Keratinocyte (primary cell): Measurements from ENCODE around the gene NPPC. TPM values are rescaled to one million over a fixed set of nuclear protein-coding genes. Genes with fewer than 3 reads are reported as not detected.
"Not testable (repeated sequence)": the region's sequence is repeated elsewhere in the genome, so short reads cannot be mapped to it uniquely, and the experiment has no call there.

Experiments used
- DNase-seq: peaks from one replicate; pipeline ENCODE4 v3.0.0-alpha.2; 2011; ENCODE audit warnings: low read depth, missing footprints, low spot score
- FAIRE-seq: peaks from 2 replicates; lab custom pipeline; 2011; peaks lifted over from hg19 to GRCh38; lab: Jason Lieb, UNC
- H2AFZ ChIP-seq: 2 replicates; pipeline ENCODE4 v1.6.0; 2012; ENCODE audit warnings: low read length, control low read depth, inconsistent platforms; ENCODE audit not compliant: control insufficient read depth
- H3K27ac ChIP-seq: 2 replicates; pipeline ENCODE4 v1.5.1; 2011; ENCODE audit warnings: low read length; ENCODE audit not compliant: control insufficient read depth, insufficient read depth
- H3K27me3 ChIP-seq: 3 replicates; pipeline ENCODE4 v1.6.0; 2011; ENCODE audit warnings: low read length; ENCODE audit not compliant: control insufficient read depth, insufficient read depth; ENCODE audit errors: extremely low read depth
- H3K36me3 ChIP-seq, 2 experiments: 2 replicates in 1 of 2; 3 replicates in 1 of 2; pipeline ENCODE4 v1.5.1; 2011; ENCODE audit warnings: low read length in 2 of 2, mild to moderate bottlenecking in 1 of 2; ENCODE audit not compliant: control insufficient read depth in 2 of 2, insufficient read depth in 2 of 2; ENCODE audit errors: extremely low read depth in 1 of 2
- H3K4me1 ChIP-seq: 3 replicates; pipeline ENCODE4 v1.5.1; 2011; ENCODE audit warnings: low read length; ENCODE audit not compliant: control insufficient read depth, insufficient read depth; ENCODE audit errors: extremely low read depth
- H3K4me2 ChIP-seq: 3 replicates; pipeline ENCODE4 v1.6.0; 2011; ENCODE audit warnings: low read depth, low read length; ENCODE audit not compliant: control insufficient read depth, insufficient read depth; ENCODE audit errors: extremely low read depth
- H3K4me3 ChIP-seq, 3 experiments: fragments of 200-600 bp in 1 of 3; sonication (generic) in 1 of 3; 2 replicates in 2 of 3; 3 replicates in 1 of 3; pipeline ENCODE4 v1.5.1; 2011 to 2016; ENCODE audit warnings: low read length in 3 of 3, mild to moderate bottlenecking in 3 of 3, control low read depth in 2 of 3, inconsistent platforms in 1 of 3, low read depth in 1 of 3, mixed read lengths in 1 of 3, mixed run types in 1 of 3, moderate library complexity in 1 of 3; ENCODE audit not compliant: control insufficient read depth in 2 of 3, insufficient read depth in 2 of 3; ENCODE audit errors: extremely low read depth in 1 of 3
- H3K79me2 ChIP-seq: 2 replicates; pipeline ENCODE4 v1.6.0; 2012; ENCODE audit warnings: low read length; ENCODE audit not compliant: control insufficient read depth, insufficient read depth
- H3K9ac ChIP-seq: 3 replicates; pipeline ENCODE4 v1.6.0; 2011; ENCODE audit warnings: low read length; ENCODE audit not compliant: control insufficient read depth, insufficient read depth; ENCODE audit errors: extremely low read depth
- H3K9me1 ChIP-seq: 3 replicates; pipeline ENCODE4 v1.6.0; 2011; ENCODE audit warnings: low read length; ENCODE audit not compliant: control insufficient read depth, insufficient read depth; ENCODE audit errors: extremely low read depth
- H3K9me3 ChIP-seq: 2 replicates; pipeline ENCODE4 v1.5.1; 2012; ENCODE audit warnings: low read depth, low read length; ENCODE audit not compliant: control insufficient read depth
- H4K20me1 ChIP-seq: 3 replicates; pipeline ENCODE4 v1.6.0; 2011; ENCODE audit warnings: low read length; ENCODE audit not compliant: control insufficient read depth, insufficient read depth; ENCODE audit errors: extremely low read depth
- EZH2 ChIP-seq: IDR thresholded peaks from one replicate; pipeline ENCODE4 v1.6.1; 2012; ENCODE audit warnings: inconsistent platforms, mild to moderate bottlenecking, low read length, moderate library complexity
- dilution Hi-C: fragments of 300-500 bp; cut with MboI; formaldehyde crosslinking; loops from one replicate; pipeline ENCODE4 v1.7.0; 2020; ENCODE audit warnings: low sequenced_read_pairs; ENCODE audit not compliant: extremely low pct_ligation_motif_present
- polyA plus RNA-seq, 5 experiments: library from polyadenylated mRNA; depleted of rRNA in 3 of 5; stranded (reverse) in 3 of 5; stranded (forward) in 1 of 5; unstranded in 1 of 5; fragments of >200 nt; gene quantifications; 1 replicate in 1 of 5; 2 replicates in 3 of 5; 3 replicates in 1 of 5; pipeline versions ENCODE4 v1.2.1 to v1.2.3, GENCODE V29; 2011 to 2012; ENCODE audit warnings: missing spikeins in 2 of 5, low read depth in 1 of 5, low replicate concordance in 1 of 5
- TF ChIP-seq, protein P1 (sequence below), 3 experiments: IDR thresholded peaks in 1 of 3; conservative IDR thresholded peaks in 1 of 3; optimal IDR thresholded peaks in 1 of 3; 2 replicates in 2 of 3; 3 replicates in 1 of 3; pipeline versions ENCODE3 to v1.5.1; 2011; ENCODE audit warnings: low read length in 3 of 3, mild to moderate bottlenecking in 3 of 3, moderate library complexity in 2 of 3, control low read depth in 1 of 3, inconsistent platforms in 1 of 3; ENCODE audit not compliant: insufficient read depth in 2 of 3; ENCODE audit errors: extremely low read depth in 1 of 3

NPPC gene
- polyA plus RNA-seq, 1 donor (not counting 4 experiments of a cell fraction or from before 2014, with no cell fraction given) = not detected

DNA sequence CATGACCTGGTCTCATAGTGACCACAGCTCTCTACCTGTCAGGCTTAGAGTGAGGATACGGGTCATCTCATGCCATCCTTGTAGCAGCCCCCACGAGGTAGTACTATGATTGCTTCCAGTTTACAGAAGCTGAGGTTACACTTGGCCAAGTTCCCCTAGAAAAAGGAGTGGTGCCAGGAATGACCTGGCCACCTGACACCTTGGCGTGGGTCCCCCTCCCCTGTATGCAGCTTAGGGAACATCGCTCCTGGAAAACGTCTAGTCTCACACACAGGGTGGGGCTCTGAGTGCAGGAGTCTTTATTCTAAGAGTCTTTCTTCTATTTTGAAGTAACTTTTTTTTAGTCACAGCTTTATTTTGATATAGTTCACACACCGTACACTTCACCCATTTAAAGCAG, 14.8 kb downstream of the NPPC start:
- no peak overlapping the region for H3K4me2 ChIP-seq
- no peaks in the 10 kb centered on the region for H3K36me3 ChIP-seq
- no peak overlapping the region for H3K4me3 ChIP-seq
- no peaks in the 10 kb centered on the region for H4K20me1 ChIP-seq
- TF ChIP-seq, protein P1, sequence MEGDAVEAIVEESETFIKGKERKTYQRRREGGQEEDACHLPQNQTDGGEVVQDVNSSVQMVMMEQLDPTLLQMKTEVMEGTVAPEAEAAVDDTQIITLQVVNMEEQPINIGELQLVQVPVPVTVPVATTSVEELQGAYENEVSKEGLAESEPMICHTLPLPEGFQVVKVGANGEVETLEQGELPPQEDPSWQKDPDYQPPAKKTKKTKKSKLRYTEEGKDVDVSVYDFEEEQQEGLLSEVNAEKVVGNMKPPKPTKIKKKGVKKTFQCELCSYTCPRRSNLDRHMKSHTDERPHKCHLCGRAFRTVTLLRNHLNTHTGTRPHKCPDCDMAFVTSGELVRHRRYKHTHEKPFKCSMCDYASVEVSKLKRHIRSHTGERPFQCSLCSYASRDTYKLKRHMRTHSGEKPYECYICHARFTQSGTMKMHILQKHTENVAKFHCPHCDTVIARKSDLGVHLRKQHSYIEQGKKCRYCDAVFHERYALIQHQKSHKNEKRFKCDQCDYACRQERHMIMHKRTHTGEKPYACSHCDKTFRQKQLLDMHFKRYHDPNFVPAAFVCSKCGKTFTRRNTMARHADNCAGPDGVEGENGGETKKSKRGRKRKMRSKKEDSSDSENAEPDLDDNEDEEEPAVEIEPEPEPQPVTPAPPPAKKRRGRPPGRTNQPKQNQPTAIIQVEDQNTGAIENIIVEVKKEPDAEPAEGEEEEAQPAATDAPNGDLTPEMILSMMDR (optimal IDR thresholded peaks at IDR 0.05 in 1 of 3, IDR thresholded peaks at IDR 0.05 in 1 of 3, conservative IDR thresholded peaks at IDR 0.05 in 1 of 3; ENCODE audit: extremely low read depth in 1 of 3, insufficient read depth in 2 of 3, low read length in 3 of 3) = no peak
- TF ChIP-seq EZH2 = no peak
- no peak overlapping the region for H2AFZ ChIP-seq
- no peak overlapping the region for H3K9ac ChIP-seq
- no peak overlapping the region for H3K27ac ChIP-seq
- H3K9me3 ChIP-seq = no peaks in the 10 kb centered on the region
- dilution Hi-C loops = no loop called here
- H3K27me3 ChIP-seq = no peaks in the 10 kb centered on the region
- no peaks in the 10 kb centered on the region for H3K4me1 ChIP-seq
- H3K79me2 ChIP-seq = no peaks in the 10 kb centered on the region
- DNase-seq = no peak
- FAIRE-seq = no peak
- H3K9me1 ChIP-seq = no peaks in the 10 kb centered on the region

DNA sequence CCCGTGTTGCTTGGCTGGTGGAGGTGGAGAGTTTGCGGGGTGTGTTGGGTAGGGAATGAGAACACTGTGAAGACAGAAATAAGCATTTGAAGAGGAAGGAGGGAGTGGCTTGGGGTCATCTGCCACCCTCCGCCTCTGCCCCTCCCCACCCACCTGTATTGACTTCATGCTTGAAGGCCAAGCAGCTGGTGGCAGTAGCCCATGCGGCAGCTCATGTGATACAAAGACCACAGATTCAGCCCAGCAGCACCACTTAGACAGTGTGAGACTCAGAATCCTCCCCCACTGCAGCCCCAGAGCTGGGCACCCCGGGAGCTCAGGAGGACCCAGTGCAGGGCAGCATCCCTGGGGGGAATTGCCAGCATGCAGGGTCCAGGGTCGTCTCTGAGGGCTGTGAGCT, 15.4 kb downstream of the NPPC start:
- no peaks in the 10 kb centered on the region for H3K27me3 ChIP-seq
- DNase-seq (no peak), FAIRE-seq (no peak)
- H3K36me3 ChIP-seq = no peaks in the 10 kb centered on the region
- H3K4me2 ChIP-seq = no peak overlapping the region
- peaks cover 2% of the 10 kb centered on the region for H3K4me1 ChIP-seq
- no peaks in the 10 kb centered on the region for H3K79me2 ChIP-seq
- H3K4me3 ChIP-seq = no peak overlapping the region
- no peak overlapping the region for H3K9ac ChIP-seq
- no peak overlapping the region for H2AFZ ChIP-seq
- no peaks in the 10 kb centered on the region for H3K9me1 ChIP-seq
- no peak for TF ChIP-seq EZH2
- TF ChIP-seq, protein P1 (optimal IDR thresholded peaks at IDR 0.05 in 1 of 3, IDR thresholded peaks at IDR 0.05 in 1 of 3, conservative IDR thresholded peaks at IDR 0.05 in 1 of 3; ENCODE audit: extremely low read depth in 1 of 3, insufficient read depth in 2 of 3, low read length in 3 of 3) = no peak
- H3K9me3 ChIP-seq = no peaks in the 10 kb centered on the region
- no peaks in the 10 kb centered on the region for H4K20me1 ChIP-seq
- dilution Hi-C loops = no loop called here
- H3K27ac ChIP-seq = no peak overlapping the region

DNA sequence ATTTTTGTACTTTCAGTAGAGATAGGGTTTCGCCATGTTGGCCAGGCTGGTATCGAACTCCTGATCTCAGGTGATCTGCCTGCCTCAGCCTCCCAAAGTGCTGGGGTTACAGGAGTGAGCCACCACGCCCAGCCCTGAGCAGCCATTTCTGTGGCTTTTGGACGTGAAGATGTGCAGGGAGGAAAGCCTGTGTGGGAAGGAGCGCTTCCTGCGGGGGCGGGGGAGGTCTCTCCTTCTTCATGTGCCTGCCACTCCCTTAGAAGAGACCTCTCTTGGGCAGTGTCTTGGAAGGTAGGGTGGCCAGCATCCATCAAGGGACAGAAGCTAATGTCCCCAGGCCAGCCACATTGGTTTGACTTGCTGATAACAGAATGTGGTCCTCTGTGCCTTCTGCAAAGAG, 16.0 kb downstream of the NPPC start:
- FAIRE-seq, H3K27ac ChIP-seq, H4K20me1 ChIP-seq, H2AFZ ChIP-seq, H3K9me1 ChIP-seq, H3K9ac ChIP-seq, H3K27me3 ChIP-seq, H3K36me3 ChIP-seq, H3K4me2 ChIP-seq, H3K79me2 ChIP-seq, H3K4me3 ChIP-seq, DNase-seq, H3K9me3 ChIP-seq, dilution Hi-C loops, H3K4me1 ChIP-seq: not testable (repeated sequence)
